Calu3 (cell line): ENCODE measurements around the gene SLC12A7. TPM values are rescaled to one million over a fixed set of nuclear protein-coding genes. Genes with fewer than 3 reads are reported as not detected.

ENCODE experiments used
- BruUV-seq: library from RNA; stranded (reverse); fragments of 400-500 nt; replicated peaks from 2 replicates; lab custom pipeline; 2021; lab: Mats Ljungman, UMichigan
- CTCF ChIA-PET: fragments of 300-600 bp; sonication (Branson Sonifier 250); formaldehyde crosslinking; loops from one replicate; lab custom pipeline; 2022; ENCODE audit warnings: antibody characterized with exemption; lab: Charles Lee
- DNase-seq: peaks from one replicate; pipeline ENCODE4 v3.0.0; 2022
- H3K27ac Mint-ChIP-seq: one replicate; pipeline ENCODE4 v1.8.0; 2022; ENCODE audit warnings: mixed read lengths; ENCODE audit not compliant: unreplicated experiment
- H3K27me3 Mint-ChIP-seq: one replicate; pipeline ENCODE4 v1.8.0; 2022; ENCODE audit warnings: mixed read lengths; ENCODE audit not compliant: unreplicated experiment
- H3K36me3 Mint-ChIP-seq: one replicate; pipeline ENCODE4 v1.8.0; 2022; ENCODE audit warnings: mild to moderate bottlenecking, moderate library complexity, mixed read lengths; ENCODE audit not compliant: insufficient read depth, unreplicated experiment
- H3K4me1 Mint-ChIP-seq: one replicate; pipeline ENCODE4 v1.8.0; 2022; ENCODE audit warnings: mild to moderate bottlenecking, low read depth, mixed read lengths; ENCODE audit not compliant: unreplicated experiment
- H3K4me3 Mint-ChIP-seq: one replicate; pipeline ENCODE4 v1.8.0; 2022; ENCODE audit warnings: mild to moderate bottlenecking, low read depth, moderate library complexity, mixed read lengths; ENCODE audit not compliant: unreplicated experiment
- H3K9me3 Mint-ChIP-seq: one replicate; pipeline ENCODE4 v1.8.0; 2022; ENCODE audit warnings: low read depth, mixed read lengths; ENCODE audit not compliant: unreplicated experiment
- intact Hi-C: fragments of 100-400 bp; cut with micrococcal nuclease; formaldehyde crosslinking; loops from one replicate; pipeline ENCODE4 v1.10.0; 2022; ENCODE audit not compliant: unreplicated experiment
- total RNA-seq: library from RNA; stranded (reverse); gene quantifications from 2 replicates; pipeline ENCODE4 v1.2.3, GENCODE V29; 2022
- TF ChIP-seq, protein P1 (sequence below): fragments of 200-600 bp; IDR thresholded peaks from one replicate; pipeline ENCODE4 v1.8.0; 2022; ENCODE audit warnings: antibody characterized with exemption; ENCODE audit not compliant: unreplicated experiment

SLC12A7 gene
- total RNA-seq, 1 experiment from 2014 or later: 82.3 TPM

DNA sequence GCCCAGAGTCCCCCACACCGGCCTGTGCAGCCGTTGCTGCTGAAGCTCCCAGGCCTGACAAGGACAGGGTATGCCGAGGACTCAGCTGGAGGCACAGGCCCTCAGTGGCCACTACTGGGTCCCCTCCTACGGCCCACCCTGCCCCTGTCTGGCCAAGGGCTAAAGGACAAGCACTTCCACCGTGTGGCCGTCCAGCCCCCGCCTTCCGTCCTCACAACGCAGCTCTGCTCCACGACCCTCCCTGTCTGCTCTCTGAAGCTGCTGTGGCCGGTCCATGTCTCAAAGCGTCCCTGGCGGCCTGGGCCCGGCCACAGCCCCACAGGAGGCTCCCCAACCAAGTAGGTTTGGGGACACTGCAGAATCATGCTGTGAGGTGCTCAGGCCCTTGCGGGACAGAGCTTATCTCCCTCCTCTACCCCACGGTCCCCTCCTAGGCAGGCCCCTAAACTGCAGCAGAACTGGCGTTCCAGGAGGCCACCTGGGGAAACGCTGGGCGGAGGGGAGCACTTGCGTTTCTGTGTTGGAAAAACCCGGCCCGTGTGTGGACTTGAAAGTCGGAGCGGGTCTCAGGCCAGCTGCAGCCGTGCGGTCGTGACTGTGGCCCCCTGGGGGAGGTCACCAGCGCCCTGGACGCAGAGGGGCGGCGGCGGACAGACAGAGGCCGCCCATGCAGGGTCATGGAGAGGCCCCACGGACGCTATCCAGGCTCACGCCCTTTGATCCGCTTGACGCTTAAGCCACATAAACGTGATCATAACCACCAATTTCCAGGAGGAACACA, 57.7 kb downstream of the SLC12A7 start:
- Mint-ChIP-seq H3K36me3 (peaks cover 35% of the 10 kb centered on the region), H3K9me3 (no peaks in the 10 kb centered on the region), H3K27ac (no peak overlapping the region), H3K27me3 (no peaks in the 10 kb centered on the region), H3K4me1 (no peaks in the 10 kb centered on the region), H3K4me3 (no peak overlapping the region)
- no peak for DNase-seq
- no TSS peak for BruUV-seq
- CTCF ChIA-PET: no interaction called here
- intact Hi-C loops: no loop called here
- TF ChIP-seq, protein P1, sequence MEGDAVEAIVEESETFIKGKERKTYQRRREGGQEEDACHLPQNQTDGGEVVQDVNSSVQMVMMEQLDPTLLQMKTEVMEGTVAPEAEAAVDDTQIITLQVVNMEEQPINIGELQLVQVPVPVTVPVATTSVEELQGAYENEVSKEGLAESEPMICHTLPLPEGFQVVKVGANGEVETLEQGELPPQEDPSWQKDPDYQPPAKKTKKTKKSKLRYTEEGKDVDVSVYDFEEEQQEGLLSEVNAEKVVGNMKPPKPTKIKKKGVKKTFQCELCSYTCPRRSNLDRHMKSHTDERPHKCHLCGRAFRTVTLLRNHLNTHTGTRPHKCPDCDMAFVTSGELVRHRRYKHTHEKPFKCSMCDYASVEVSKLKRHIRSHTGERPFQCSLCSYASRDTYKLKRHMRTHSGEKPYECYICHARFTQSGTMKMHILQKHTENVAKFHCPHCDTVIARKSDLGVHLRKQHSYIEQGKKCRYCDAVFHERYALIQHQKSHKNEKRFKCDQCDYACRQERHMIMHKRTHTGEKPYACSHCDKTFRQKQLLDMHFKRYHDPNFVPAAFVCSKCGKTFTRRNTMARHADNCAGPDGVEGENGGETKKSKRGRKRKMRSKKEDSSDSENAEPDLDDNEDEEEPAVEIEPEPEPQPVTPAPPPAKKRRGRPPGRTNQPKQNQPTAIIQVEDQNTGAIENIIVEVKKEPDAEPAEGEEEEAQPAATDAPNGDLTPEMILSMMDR: no peak

DNA sequence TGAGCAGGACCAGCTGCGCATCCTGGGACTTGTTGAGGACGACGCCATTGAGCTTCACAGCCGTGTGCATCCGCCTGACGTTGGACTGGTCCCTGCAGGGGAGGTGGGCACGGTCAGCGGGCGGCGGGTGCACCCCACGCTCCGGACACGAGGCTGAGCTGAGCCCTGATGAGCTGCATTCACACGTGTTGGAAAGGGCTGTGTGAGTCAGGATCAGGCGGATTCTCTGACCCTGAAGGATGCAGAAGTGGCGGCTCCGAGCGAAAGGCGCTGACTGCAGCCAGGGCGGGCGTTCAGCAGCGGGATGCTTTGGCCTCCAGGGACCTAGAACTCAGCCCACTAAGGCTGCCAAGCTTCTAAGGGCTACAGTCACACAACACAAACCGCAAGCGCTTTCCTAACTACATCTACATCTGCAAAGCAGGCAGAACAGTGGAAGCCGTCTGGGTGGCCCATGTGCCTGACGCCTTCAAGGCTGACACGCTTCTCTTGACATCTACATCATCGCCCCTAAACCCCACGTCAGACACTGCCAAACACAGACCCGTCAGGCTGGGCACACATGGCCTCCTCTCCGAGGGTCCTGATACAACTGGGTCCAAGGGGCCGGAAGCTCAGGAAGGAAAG, 58.4 kb downstream of the SLC12A7 start:
- H3K27me3 Mint-ChIP-seq: no peaks in the 10 kb centered on the region
- BruUV-seq: no TSS peak
- CTCF ChIA-PET: no interaction called here

DNA sequence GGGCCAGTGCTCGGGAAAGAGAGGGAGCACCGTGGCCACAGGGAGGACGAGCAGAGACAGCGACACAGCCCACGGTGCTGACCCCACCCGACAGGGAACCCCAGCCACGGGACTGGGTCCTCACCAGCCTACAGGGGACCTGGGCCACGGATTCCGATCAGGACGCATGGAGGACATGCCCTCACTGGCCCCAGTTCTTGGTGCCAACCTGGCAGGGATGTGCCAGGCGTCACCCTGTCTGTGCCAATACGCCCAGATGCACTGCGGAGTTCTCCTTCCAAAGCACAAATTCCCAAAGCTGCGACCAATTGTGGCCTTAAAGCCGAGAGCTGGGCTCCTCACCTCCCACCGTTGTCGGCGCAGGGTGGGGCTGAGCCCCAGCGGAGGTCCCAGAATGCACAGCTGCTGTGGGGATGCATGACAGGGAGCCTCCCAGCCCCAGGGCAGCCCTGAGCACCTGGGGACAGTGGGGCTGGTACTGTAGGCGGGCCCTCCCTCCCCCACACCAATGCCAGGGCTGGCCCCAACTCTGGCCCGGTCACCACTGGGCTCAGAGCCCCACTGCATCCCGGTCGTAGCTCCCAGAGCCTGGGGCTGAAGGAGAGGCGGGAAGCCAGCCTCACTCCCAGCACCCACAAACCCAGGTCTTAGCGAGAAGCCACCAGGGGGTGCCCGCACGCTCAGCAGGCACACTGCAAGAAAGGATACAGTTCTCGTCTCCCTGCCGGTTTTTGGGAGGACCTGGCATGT, 59.0 kb downstream of the SLC12A7 start:
- Mint-ChIP-seq H3K27ac (no peak overlapping the region), H3K4me1 (no peaks in the 10 kb centered on the region), H3K9me3 (no peaks in the 10 kb centered on the region), H3K36me3 (peaks cover 25% of the 10 kb centered on the region), H3K4me3 (no peak overlapping the region), H3K27me3 (no peaks in the 10 kb centered on the region)
- DNase-seq: no peak
- TF ChIP-seq, protein P1: no peak
- CTCF ChIA-PET: no interaction called here
- intact Hi-C loops: no loop called here
- no TSS peak for BruUV-seq

More for the DNA sequence above, 58.4 kb downstream of the SLC12A7 start:
- Mint-ChIP-seq H3K4me1 (no peaks in the 10 kb centered on the region), H3K36me3 (peaks cover 28% of the 10 kb centered on the region), H3K27ac (no peak overlapping the region), H3K9me3 (no peaks in the 10 kb centered on the region), H3K4me3 (no peak overlapping the region)
- TF ChIP-seq, protein P1: no peak
- DNase-seq: no peak
- intact Hi-C loops: no loop called here

DNA sequence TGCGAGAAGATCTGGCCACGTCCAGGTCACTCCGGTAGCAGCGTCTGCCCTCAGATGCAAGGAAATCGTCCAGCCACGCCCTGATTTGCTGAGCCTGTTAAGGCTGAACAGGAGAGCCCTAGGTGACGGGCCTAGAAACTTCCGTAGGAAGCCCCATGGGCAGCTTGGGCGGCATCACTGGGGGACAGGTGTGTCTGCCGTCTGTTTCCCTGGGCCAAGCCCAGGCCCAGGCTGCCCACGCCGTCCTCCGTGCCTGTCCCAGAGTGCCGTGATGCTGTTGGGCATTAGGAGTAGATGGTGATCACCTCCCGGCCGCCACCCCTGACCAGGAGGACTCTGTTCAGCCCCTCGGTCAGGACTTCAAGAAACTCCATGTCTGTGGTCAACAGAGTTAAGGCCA, 59.8 kb downstream of the SLC12A7 start:
- no TSS peak for BruUV-seq
- peaks cover 20% of the 10 kb centered on the region for H3K36me3 Mint-ChIP-seq
- no peaks in the 10 kb centered on the region for H3K4me1 Mint-ChIP-seq
- intact Hi-C loops: no loop called here
- no peak for DNase-seq
- peaks cover under 1% of the 10 kb centered on the region for H3K9me3 Mint-ChIP-seq
- no peaks in the 10 kb centered on the region for H3K27me3 Mint-ChIP-seq
- no peak overlapping the region for H3K4me3 Mint-ChIP-seq
- TF ChIP-seq, protein P1: no peak
- CTCF ChIA-PET: no interaction called here
- no peak overlapping the region for H3K27ac Mint-ChIP-seq
